HG02759 (cell line): ENCODE measurements around the gene SNX33.
"Not testable (repeated sequence)": the region's sequence is repeated elsewhere in the genome, so short reads cannot be mapped to it uniquely, and the experiment has no call there.

Experiments used
- ATAC-seq: cut with Tn5 transposase; IDR thresholded peaks from one replicate; pipeline ENCODE4 v1.9.1; 2021; ENCODE audit warnings: mild to moderate bottlenecking, moderate library complexity; ENCODE audit not compliant: unreplicated experiment

The SNX33 gene

GRCh38 chr15:75697974-75698747, 50.4 kb downstream of the SNX33 start:
- not testable (repeated sequence) for ATAC-seq

GRCh38 chr15:75699517-75699916, 51.8 kb downstream of the SNX33 start:
- ATAC-seq: not testable (repeated sequence)

GRCh38 chr15:75699961-75700874, 52.5 kb downstream of the SNX33 start:
- peak; percentile 58 for ATAC-seq

- ATAC-seq: not testable (repeated sequence)
Measured at GRCh38 chr15:75701071-75702003, 53.6 kb downstream of the SNX33 start.

DNA sequence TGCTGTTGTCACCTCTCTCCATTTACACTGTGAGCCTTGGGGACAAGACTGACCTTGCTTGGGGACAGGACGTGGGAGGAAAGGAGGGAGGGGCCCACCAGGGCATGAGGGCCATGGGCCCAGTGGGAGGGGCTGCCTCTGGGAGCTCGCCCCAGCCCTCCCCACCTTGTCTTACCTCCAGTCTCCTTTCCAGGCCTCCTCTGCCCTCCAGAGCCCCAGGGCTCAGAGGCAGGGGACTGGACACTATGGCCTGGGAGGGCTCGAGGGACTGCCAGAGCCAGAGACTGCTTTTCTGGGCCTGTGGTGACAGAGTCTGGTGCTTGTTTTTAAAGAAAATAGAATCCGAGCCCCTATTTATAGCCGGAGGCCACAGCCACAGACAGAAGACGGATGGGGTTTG, 54.7 kb downstream of the SNX33 start:
- ATAC-seq: no peak

DNA sequence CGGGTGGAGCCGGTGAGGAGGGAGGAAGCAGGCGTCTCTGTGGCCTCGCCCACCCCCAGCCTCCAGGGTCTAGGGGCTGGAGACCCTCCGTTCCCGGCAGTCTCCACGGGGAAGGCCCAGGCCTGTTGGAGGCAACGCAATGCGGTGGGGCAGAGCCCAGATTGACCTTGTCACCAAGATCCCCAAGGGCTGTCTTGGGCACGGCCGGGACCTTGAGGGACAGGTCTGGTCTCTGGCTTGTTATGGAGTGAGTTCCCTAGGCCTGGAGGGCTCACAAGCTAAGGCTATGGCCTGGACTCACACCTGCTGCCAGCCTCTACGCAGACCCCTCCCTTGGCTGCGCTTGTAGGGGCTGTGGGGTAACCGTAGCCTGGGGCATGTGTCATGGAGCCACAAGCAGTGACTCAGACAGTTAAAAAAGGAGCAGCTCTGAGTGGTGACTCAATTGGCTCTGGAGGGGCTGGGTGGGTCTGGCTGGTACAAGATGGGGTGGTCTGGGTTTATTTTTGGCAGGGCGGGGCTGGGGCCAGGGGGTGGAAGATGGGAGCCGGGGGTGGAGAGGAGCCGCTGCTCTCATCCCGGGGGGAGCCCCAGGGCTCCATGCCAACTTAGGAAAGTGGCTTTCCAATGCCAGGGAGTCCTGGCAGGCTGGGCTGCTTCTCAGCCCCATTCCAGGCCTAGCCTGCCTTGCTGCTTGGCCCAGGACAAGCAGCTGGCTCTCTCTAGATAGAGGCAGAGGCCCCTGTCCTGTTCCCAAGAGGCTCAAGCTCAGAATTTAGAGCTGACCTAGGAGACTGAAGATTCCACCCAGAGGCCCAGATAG, 55.9 kb downstream of the SNX33 start:
- ATAC-seq: not testable (repeated sequence)

DNA sequence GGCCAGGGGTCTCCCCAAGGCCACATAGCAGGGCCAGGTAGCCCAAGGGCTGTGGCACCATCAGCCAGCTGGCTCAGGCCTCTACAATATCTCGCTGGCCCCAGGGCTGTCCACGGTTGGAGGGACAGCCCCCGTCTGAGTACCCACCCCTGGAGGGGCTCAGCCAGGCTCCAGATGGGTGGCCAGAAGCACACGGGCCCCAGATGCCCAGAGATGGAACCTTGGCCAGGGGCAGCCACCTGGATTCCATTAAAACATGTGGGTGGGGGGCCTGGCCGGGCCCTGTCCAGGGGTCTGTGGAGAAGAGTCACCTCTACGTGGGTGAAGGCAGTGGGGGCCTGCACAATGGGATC, 56.5 kb downstream of the SNX33 start:
- ATAC-seq: no peak

GRCh38 chr15:75704618-75705017, 56.9 kb downstream of the SNX33 start:
- ATAC-seq: no peak

- not testable (repeated sequence) for ATAC-seq
Measured at GRCh38 chr15:75705375-75705774, 57.7 kb downstream of the SNX33 start.

- ATAC-seq: no peak
Measured at GRCh38 chr15:75705854-75706681, 58.4 kb downstream of the SNX33 start.

DNA sequence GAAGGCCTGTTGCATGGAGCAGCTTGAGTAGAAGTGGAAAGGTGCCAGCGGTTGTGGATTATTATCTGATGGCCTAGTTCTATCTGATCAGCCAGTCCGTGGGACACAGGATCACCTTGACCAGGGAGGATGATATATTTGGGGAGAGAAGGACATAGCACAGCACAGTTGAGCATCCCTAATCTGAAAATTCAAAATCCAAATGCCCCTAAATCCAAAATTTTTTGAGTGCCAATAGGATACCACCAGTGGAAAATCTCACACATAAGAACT, 58.9 kb downstream of the SNX33 start:
- ATAC-seq: no peak

DNA sequence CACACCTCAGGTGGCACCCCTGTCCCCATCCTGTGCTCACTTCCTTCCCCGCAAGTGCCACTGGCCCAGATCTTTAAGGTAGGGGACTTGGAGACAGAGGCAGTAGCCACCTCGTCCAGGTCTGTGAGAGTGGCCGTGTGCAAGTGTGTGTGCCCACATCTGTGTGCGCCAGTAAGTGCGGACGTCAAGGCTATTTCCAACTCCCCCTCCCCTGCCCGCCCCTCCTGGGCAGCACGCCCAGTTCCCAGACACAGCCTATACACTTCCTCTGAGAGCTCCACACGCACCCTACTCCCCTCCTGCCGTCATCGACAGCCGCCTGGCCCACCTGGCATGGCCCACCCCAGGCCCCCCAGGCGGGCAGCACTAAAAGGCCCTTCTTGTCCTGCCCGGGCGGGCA, 61.7 kb downstream of the SNX33 start:
- ATAC-seq: not testable (repeated sequence)

GRCh38 chr15:75710874-75711273, 63.2 kb downstream of the SNX33 start:
- ATAC-seq: not testable (repeated sequence)

DNA sequence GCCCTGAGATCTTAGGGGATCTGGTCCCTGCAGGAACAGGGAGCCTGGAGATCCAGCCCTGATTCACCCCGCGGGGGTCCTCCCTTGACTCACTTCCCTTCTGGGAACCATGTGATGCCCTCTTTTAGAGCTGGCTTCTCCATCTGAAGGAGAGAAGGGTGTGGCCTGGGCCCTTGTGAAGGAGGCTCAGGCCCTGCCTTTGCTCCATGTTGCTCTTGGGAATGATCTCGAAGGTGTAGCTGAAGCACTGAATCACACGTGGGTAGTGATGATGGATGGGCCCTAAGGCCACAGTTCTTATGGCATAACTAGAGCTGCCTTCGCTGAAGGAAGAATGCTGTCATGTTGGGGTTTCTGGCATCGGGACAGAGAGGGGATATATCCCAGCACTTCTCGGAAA, 63.8 kb downstream of the SNX33 start:
- ATAC-seq: not testable (repeated sequence)
